HCEC 1CT (cell line): ENCODE data around the gene LHPP.
"Not testable (repeated sequence)": the region's sequence is repeated elsewhere in the genome, so short reads cannot be mapped to it uniquely, and the experiment has no call there.

Experiments used
- DNase-seq: peaks from one replicate; pipeline ENCODE4 v3.0.0-alpha.2; 2017

LHPP gene

DNA sequence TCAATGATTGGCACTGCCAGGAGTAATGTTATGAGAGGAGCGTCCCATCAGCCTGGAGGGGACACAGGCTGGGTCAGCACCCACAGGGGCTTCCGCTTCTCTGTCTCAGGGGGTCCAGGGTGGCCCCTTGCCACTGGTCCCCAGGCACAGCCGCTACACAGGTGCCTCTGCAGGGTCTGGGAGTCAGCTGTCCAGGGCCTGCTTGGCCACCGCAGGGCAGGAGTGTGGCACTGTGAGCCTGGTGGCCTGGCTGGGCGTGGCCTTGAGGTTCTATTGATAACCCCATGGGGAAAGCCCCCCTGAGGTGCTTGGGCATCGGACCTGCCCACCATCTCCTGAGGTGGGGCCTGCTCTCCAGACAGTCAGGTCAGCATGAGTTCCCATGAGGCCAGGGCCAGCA is 136.6 kb downstream of the LHPP start:
- DNase-seq = no peak

DNA sequence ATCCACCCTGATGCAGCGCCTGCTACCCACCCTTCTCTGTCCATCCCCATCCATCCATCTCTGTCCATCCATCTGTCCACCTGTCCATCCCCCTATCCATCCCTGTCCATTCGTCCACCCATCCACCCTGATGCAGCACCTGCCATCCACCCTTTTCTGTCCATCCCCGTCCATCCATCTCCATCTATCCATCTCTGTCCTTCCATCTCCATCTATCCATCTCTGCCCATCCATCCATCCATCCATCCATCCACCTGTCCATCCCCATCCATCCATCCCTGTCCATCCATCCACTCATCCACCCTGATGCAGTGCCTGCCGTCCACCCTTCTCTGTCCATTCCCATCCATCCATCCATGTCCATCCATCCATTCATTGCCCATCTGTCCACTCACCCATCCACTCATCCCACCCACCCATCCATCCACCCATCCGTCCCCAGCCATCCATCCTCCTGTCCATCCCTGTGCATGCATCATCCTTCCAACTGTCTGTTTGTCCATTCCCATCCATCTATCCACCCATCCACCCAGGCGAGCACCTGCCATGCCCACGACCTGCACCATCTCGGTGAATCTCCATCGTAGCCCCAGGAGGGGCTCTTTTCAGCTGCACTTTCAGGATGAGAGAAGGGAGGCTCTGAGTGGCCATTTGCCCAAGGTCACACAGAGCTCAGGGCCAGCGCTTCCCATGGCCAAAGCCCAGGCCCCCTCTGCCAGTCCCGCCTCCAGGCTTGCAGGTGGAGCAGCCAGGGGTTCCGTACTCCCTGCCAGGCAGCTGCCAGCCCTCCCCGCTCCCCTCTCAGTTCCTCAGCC is 137.4 kb downstream of the LHPP start:
- no peak for DNase-seq

DNA sequence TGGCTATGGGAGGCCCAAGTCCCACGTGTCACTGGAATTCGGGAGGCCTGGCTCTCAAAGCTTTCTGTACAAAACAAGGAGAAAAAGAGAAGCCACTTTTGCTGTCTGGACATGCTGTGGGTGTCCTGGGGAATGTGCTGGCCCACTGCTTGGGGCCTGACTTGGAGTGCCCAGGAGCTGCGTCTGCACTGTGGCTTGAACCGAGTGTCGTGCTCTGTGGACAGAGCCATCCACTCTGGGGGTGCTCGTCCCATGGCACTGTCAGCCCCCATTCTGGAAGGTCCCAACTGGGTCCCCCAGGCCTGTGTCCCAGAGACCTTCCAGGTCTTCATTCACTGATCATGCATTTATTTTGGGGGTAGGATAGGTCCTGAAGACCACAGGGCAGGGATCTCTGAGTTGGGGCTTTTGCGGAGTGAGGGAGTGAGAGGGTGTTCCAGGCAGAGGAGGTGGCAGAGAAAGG is 138.0 kb downstream of the LHPP start:
- no peak for DNase-seq

DNA sequence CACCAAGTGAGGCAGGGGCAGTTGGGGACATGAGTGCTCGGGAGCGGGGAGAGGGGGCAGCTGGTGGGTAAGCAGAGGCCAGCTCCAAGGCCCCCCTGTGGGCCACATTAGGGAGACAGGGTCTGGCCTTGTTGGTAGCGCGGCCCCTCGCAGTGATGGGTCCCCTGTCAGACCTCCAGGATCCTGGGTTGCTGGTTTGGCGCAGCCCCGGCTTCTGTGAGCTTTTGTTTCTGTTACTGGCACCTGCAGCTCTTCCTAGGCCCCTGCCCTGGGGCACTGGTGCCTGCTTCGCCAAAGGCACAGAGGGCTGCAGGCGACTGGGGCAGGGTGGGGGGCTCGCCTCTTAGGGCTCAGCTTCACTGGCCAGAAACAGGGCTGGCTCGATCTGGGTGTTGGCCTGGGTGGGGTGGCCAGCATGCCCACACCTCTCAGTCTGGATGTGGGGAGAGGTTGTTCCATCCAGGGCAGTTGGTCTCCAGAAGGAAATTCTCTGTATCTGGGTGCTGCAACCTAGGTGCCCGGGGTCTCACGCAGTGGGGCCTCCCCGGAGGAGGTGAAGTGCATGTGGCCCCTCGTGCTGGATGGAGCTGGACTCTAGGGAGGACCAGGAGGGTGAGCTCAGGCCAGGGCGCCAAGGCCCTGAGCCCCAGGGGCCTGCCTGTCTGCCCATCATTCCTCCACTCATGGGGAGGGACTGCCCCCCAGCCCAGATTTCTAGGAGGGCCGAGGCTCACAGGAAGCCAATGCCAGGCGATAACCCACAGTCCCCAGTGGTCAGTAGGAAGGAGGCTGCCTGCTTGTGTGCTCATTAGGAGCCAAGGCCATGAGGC is 138.6 kb downstream of the LHPP start:
- DNase-seq = no peak

DNA sequence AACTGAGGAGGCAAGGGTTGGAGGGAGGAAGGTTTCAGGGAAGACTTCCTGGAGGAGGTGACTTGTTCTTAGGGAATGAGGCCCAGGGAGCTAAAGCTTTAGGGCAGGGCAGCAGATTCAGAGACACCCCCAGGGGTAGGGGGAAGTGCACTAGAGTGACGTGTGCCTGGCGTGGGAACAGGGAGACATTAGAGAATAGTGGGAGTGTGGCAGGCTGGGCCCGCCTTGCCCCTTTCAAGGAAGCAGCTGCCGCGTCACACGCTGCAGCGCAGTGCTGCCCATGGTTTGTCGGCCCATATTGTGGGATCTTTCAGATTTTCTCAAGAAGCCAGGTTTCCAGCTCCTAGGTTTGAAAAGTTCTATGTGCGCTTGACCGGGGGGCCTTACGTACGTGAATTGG is 139.4 kb downstream of the LHPP start:
- DNase-seq = no peak

GRCh38 chr10:124601431-124602120 is 140.0 kb downstream of the LHPP start:
- no peak for DNase-seq

DNA sequence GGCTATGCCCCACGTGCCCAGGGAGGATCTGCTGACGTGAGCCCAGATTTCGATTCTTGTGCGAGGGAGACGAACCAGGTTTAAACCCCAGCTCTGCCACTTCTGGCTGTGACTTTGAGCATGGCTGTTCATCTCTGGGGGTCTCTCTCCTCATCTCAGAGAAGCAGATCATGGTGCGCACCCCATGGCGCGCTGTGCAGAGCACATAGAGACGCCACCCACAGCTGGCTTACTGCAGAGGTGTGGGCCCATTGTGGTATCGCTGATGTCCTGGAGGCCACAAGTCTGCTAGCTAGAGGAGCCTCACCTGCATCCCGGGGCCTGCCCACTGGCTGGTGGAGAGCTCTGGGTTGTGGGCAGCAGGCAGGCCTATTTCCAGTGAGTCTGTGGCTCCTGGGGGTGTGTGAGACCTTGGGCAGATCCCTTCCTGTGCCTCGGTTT is 140.5 kb downstream of the LHPP start:
- no peak for DNase-seq

- DNase-seq = no peak
Measured at GRCh38 chr10:124602646-124603365, 141.2 kb downstream of the LHPP start.

DNA sequence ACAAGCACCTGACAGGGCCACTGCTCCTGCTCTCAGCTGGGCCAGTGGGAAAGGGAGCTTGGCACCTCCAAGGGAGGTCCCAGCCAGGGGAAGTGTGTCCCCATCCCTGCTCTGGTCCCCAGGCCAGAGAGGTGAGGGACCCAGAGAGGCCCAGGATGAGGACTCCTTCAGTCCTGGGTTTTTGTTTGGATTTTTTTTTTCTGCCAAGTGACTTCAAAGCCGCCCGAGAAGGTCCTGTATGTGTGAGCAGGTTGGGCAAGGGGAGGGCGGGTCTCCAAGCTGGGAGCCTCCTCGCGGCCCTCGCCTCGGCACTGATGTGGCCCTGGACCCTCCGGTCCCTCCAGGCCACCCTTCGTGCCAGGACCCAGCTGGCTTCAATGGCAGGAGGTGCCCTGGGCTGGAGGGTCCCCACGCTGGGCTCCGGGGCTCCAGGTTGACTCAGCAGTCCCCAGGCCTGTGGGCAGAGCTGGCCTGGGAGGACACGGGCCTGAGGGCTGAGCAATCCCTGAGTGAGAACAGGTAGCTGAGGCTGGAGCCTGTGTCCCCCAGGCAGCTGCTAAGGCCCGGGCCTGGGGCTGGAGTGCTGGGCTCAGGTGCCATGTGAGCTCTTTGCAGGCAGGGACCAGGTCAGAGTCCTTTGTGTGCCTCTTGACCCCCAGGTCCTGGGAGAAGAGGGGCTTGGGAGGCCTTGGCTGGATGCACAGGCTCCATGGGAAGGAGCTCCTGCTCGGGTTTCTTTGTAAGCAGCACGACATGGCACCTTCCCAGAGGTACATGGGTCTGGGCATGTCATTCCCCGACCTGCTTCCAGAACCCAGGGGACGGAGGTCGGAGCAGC is 142.0 kb downstream of the LHPP start:
- no peak for DNase-seq

- DNase-seq = no peak
Measured at GRCh38 chr10:124604214-124605000, 142.8 kb downstream of the LHPP start.

GRCh38 chr10:124605001-124605370 is 143.4 kb downstream of the LHPP start:
- DNase-seq = no peak

DNA sequence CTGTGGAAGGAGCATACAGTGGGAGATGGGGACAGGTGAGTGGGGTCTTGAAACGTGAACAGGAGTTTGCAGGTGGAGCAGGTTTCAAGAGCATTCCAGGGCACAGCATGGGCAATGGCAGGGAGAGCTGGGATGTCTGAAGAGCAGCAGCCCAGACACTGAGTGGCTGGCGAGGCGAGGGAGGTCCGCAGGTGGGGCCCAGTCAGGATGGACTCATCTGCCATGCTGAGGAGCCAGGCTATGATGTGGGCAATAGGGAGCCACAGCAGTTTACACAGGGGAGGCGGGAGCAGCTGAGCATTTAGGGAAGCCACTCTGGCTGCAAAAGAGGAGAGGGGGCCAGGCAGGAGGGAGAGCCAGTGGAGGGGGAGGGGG is 143.8 kb downstream of the LHPP start:
- DNase-seq = no peak

DNA sequence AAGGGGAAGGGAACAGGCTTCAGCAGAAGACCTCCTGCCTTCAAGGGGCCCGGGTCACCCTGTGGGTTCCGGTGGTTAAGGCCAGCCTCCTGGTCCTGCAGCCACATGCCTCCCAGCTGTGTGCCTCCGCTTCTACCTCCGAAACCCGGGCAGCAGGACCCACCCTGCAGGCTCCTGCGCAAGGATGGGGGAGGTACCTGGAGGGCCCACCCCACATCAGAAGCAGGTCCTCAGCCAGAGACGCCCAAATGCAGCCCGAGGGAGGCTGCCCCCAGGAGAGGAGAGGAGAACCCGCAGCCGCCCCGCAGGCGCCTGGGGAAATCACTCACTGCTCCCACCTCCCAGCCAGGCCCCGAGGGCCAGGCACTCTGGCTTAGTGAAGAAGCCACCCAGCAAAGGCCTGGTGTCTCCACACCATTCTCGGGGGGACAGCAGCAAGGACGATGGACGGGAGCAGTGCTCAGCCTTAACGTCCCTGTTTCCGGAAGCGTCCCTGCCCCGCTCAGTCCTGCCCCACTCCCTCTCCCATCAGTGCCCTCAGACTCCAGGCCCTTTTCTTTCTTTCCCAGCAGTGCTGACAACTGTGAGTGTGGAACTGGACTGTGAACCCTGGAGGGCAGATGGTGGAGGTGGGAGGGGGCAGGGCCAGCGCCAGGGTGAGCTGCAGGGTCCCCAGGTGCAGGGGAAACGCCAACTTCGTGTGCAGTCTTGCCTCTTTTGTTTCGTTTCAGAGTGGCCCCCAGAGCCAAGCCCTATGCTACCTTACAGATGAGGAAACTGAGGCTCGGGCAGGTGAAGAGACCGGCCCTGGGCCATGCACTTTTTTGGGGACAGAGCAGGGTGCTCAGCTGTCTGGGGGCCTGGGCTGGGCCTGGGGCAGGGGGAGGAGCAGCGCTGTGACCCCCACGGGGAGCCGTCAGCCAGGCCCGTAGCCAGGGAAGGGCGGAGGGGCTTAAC is 144.5 kb downstream of the LHPP start:
- no peak for DNase-seq

DNA sequence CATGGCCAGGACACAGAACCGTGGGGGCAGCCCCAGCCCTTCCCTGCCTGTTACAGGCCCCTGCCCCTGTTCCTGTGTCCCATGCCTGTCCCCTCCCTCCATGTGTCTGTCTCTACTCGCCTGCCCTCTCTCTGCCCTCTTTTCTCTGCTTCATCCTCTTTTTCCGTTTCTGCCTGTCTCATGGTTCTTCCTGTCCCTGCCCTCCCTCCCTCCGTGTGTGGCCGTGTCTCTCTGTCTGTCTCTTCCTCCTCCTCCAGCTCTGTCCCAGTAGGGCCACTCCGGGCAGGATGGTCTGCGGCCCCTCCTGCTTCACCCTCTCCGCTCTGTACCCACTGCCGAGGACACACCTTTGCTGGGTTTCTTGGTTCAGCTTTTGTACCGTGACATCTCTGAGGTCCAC is 145.2 kb downstream of the LHPP start:
- DNase-seq = no peak

GRCh38 chr10:124607693-124608092 is 146.1 kb downstream of the LHPP start:
- no peak for DNase-seq

DNA sequence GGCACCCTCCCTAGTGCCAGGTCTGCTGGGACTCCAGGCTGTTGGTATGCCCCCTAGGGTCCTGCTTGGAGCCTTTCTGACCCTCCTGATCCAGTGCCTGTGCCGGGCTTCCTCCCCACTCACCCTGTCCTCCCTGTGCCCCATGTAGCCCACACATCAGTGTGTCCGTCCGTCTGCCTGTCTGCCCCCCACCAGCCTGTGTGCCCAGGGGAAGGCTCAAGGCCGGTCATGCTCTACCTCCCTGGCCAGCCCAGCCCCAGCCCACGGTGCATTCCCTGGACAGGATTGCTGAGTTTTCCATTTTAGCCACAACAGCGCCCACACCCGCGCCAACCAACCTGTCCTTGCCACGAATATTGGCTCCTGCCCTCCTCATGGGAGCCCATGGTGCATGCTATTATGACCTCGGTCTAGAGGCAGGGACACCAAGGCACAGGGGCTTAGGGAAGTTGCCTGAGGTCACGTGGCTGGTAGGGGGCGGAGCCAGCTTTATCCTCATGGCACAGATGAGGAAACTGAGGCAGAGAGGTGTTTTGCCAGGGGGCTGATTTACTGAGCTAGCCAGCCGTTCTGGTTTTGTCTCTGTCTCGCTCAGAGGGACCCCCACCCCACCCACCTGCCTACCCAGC is 146.6 kb downstream of the LHPP start:
- DNase-seq = no peak

DNA sequence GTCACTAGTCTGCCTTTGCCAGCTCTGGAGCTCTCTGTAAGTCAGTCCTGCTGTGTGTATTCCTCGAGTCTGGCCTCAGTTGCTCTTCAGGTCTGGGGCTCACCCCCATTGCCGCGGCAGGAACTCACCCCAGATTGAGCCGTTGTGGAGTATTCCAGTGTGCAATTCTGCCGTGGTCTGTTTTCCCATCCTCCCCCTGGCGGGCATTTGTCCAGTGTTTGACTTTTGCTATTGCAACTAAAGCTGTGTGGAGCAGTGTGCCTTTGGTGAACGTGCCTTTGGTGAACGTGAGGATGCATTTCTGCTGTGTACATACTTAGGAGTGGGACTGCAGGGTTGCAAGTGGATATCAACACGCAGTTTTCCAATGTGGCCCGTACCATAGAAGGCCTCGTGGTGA is 148.1 kb downstream of the LHPP start:
- DNase-seq = no peak

DNA sequence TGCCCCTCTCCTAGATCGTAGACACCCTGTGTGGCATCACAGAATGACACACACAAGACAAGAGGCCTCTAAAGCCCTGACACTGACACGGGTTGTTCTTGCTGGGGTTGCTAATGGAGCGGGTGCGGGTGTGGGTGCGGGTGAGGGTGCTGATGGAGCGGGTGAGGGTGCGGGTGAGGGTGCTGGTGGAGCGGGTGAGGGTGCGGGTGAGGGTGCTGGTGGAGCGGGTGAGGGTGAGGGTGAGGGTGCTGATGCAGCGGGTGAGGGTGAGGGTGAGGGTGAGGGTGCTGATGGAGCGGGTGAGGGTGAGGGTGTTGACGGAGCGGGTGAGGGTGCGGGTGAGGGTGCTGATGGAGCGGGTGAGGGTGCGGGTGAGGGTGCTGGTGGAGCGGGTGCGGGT is 148.6 kb downstream of the LHPP start:
- DNase-seq = not testable (repeated sequence)

- not testable (repeated sequence) for DNase-seq
Measured at GRCh38 chr10:124610851-124611250, 149.2 kb downstream of the LHPP start.
